Natural killer cell (primary cell): Measurements from ENCODE around the gene TNIK. TPM values are rescaled to one million over a fixed set of nuclear protein-coding genes. Genes with fewer than 3 reads are reported as not detected.
"Not testable (repeated sequence)": the region's sequence is repeated elsewhere in the genome, so short reads cannot be mapped to it uniquely, and the experiment has no call there.

Experiments used
- ATAC-seq, 3 donors: fragments of 150-1000 bp in 2 of 3; fragments of 200-7000 bp in 1 of 3; cut with Tn5 transposase; 1 replicate in 1 of 3; 2 replicates in 2 of 3; pipeline ENCODE4 v1.10.0; 2021; ENCODE audit warnings: mild to moderate bottlenecking in 2 of 3, moderate library complexity in 2 of 3
- DNase-seq, 2 donors: peaks; one replicate each; pipeline versions ENCODE4 v3.0.0 to v3.0.0-alpha.2; 2013 to 2021; ENCODE audit warnings: mixed read lengths in 1 of 2
- H3K27ac ChIP-seq: one replicate; pipeline ENCODE4 v1.5.1; 2013; ENCODE audit warnings: mild to moderate bottlenecking, low read length
- H3K27me3 ChIP-seq: one replicate; pipeline ENCODE4 v1.6.1; 2013; ENCODE audit warnings: low read length; ENCODE audit not compliant: control insufficient read depth, insufficient read depth
- H3K36me3 ChIP-seq: one replicate; pipeline ENCODE4 v1.6.1; 2013; ENCODE audit warnings: low read length; ENCODE audit not compliant: control insufficient read depth, insufficient read depth
- H3K4me1 ChIP-seq: one replicate; pipeline ENCODE4 v1.6.1; 2013; ENCODE audit warnings: low read length; ENCODE audit not compliant: control insufficient read depth, insufficient read depth
- H3K4me3 ChIP-seq: one replicate; pipeline ENCODE4 v1.5.1; 2013; ENCODE audit warnings: low read length
- H3K9me3 ChIP-seq: one replicate; pipeline ENCODE4 v1.6.1; 2013; ENCODE audit warnings: low read length; ENCODE audit not compliant: control insufficient read depth, insufficient read depth
- H3K27ac Mint-ChIP-seq, 2 donors: one replicate each; pipeline ENCODE4 v1.8.0; 2022; ENCODE audit warnings: mild to moderate bottlenecking in 2 of 2, mixed read lengths in 2 of 2, moderate library complexity in 1 of 2
- H3K27me3 Mint-ChIP-seq, 2 donors: one replicate each; pipeline ENCODE4 v1.8.0; 2022; ENCODE audit warnings: low read depth in 2 of 2, mixed read lengths in 2 of 2
- H3K36me3 Mint-ChIP-seq: one replicate; pipeline ENCODE4 v1.8.0; 2022; ENCODE audit warnings: mixed read lengths
- H3K4me1 Mint-ChIP-seq, 2 donors: one replicate each; pipeline ENCODE4 v1.8.0; 2022; ENCODE audit warnings: mixed read lengths in 2 of 2
- H3K4me3 Mint-ChIP-seq: one replicate; pipeline ENCODE4 v1.8.0; 2022; ENCODE audit warnings: mild to moderate bottlenecking, moderate library complexity, mixed read lengths
- H3K9me3 Mint-ChIP-seq, 2 donors: one replicate each; pipeline ENCODE4 v1.8.0; 2022; ENCODE audit warnings: mixed read lengths in 2 of 2
- WGBS: methylation state at CpG from one replicate; pipeline ENCODE4 v1.1.7; 2013; ENCODE audit warnings: missing lambda C conversion rate; ENCODE audit not compliant: insufficient coverage; 5-methylcytosine and 5-hydroxymethylcytosine counted together
- intact Hi-C: fragments of 100-400 bp; cut with micrococcal nuclease; formaldehyde crosslinking; loops from one replicate; pipeline ENCODE4 v1.14.2; 2022
- total RNA-seq, 4 donors: library from RNA; stranded (reverse); fragments of 120-200 nt in 1 of 4; gene quantifications; one replicate each; pipeline versions ENCODE4 v1.2.3 to v1.2.4, GENCODE V29; 2013 to 2022
- TF ChIP-seq, protein P1 (sequence below): fragments of 200-600 bp; IDR thresholded peaks from one replicate; pipeline ENCODE4 v1.8.0; 2022; ENCODE audit warnings: antibody characterized with exemption

The TNIK gene
- total RNA-seq, 3 donors from 2014 or later (not counting 1 experiment from before 2014, with no cell fraction given): 93.7 to 122 (median 119) TPM

DNA sequence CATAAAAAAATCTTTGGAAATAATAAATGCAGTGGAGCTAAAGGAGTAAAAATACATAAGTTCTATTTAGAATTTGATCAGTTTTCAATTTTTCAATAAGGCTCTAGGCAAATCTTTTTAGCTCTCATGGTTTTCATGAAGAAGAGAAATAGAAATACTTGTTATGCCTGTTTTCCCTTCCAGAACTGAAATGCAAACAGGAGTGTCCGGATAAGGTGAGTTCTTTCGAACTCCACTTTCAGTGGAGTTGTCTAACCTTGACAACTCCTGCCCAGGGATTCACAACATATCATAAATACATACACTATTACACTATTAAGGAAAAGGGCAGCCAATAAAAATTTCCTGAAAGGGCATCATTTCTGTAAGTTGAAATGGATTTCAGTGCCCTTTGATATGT is 217.3 kb downstream of the TNIK start:
- Histone ChIP-seq H3K9me3 (no peaks in the 10 kb centered on the region), H3K27me3 (no peaks in the 10 kb centered on the region), H3K27ac (no peak overlapping the region), H3K4me1 (peaks cover 9% of the 10 kb centered on the region), H3K4me3 (no peak overlapping the region), H3K36me3 (no peaks in the 10 kb centered on the region)
- H3K4me3 Mint-ChIP-seq: no peak overlapping the region
- no peak overlapping the region for H3K27ac Mint-ChIP-seq
- TF ChIP-seq, protein P1, sequence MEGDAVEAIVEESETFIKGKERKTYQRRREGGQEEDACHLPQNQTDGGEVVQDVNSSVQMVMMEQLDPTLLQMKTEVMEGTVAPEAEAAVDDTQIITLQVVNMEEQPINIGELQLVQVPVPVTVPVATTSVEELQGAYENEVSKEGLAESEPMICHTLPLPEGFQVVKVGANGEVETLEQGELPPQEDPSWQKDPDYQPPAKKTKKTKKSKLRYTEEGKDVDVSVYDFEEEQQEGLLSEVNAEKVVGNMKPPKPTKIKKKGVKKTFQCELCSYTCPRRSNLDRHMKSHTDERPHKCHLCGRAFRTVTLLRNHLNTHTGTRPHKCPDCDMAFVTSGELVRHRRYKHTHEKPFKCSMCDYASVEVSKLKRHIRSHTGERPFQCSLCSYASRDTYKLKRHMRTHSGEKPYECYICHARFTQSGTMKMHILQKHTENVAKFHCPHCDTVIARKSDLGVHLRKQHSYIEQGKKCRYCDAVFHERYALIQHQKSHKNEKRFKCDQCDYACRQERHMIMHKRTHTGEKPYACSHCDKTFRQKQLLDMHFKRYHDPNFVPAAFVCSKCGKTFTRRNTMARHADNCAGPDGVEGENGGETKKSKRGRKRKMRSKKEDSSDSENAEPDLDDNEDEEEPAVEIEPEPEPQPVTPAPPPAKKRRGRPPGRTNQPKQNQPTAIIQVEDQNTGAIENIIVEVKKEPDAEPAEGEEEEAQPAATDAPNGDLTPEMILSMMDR: no peak
- no peaks in the 10 kb centered on the region for H3K9me3 Mint-ChIP-seq
- WGBS: 100% methylated on average over 2 of the region's 2 CpGs
- H3K4me1 Mint-ChIP-seq: peaks cover 17 to 21% of the 10 kb centered on the region in 2 donors
- no peak for ATAC-seq
- no peaks in the 10 kb centered on the region for H3K36me3 Mint-ChIP-seq
- H3K27me3 Mint-ChIP-seq: no peaks in the 10 kb centered on the region
- DNase-seq: no peak
- intact Hi-C loops: no loop called here

DNA sequence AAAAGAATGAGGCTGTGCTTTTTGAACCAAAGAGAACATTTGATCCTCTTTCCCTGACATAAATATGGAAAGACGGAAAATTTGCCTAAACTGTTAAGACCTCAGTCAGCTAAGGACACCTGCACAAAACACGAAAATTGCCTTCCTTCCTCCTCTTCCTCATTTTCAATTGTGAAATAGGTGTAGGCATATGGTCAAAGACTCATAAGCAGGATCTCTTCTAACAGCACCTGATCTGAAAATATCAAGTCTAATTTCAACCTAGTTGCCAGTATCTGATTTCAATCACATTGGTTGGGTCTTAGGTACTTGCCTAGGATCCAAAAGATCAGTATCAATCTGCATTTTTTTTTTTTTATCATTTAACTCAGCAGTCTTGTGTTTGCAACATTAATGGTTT is 218.0 kb downstream of the TNIK start:
- Mint-ChIP-seq H3K27ac (peak overlapping the region in 1 of 2 donors; percentile 24), H3K36me3 (no peaks in the 10 kb centered on the region), H3K27me3 (no peaks in the 10 kb centered on the region), H3K4me1 (peaks cover 17 to 21% of the 10 kb centered on the region in 2 donors), H3K4me3 (no peak overlapping the region), H3K9me3 (no peaks in the 10 kb centered on the region)
- intact Hi-C loops: no loop called here
- no peaks in the 10 kb centered on the region for H3K27me3 ChIP-seq
- H3K4me1 ChIP-seq: peaks cover 3% of the 10 kb centered on the region
- H3K4me3 ChIP-seq: no peak overlapping the region
- no peaks in the 10 kb centered on the region for H3K9me3 ChIP-seq
- no peak overlapping the region for H3K27ac ChIP-seq
- TF ChIP-seq, protein P1: no peak
- ATAC-seq (no peak), DNase-seq (no peak)
- 100% methylated on average over 1 of the region's 2 CpGs for WGBS
- H3K36me3 ChIP-seq: no peaks in the 10 kb centered on the region

DNA sequence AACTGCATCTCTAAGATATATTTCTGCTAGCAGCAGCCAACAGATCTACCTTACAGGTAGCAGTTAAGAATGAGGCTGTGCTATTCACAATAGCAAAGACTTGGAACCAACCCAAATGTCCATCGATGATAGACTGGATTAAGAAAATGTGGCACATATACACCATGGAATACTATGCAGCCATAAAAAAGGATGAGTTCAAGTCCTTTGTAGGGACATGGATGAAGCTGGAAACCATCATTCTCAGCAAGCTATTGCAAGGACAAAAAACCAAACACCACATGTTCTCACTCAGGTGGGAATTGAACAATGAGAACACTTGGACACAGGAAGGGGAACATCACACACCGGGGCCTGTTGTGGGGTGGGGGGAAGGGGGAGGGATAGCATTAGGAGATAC is 218.6 kb downstream of the TNIK start:
- ATAC-seq, H3K4me1 ChIP-seq, H3K27me3 ChIP-seq, H3K9me3 ChIP-seq, intact Hi-C loops, H3K27ac Mint-ChIP-seq, H3K9me3 Mint-ChIP-seq, H3K4me3 Mint-ChIP-seq, H3K27ac ChIP-seq, H3K27me3 Mint-ChIP-seq, H3K36me3 ChIP-seq, H3K36me3 Mint-ChIP-seq, H3K4me3 ChIP-seq, DNase-seq: not testable (repeated sequence)
- WGBS: no CpG with 5 or more reads among the region's 2 CpGs
- peaks cover 18 to 23% of the 10 kb centered on the region in 2 donors for H3K4me1 Mint-ChIP-seq

DNA sequence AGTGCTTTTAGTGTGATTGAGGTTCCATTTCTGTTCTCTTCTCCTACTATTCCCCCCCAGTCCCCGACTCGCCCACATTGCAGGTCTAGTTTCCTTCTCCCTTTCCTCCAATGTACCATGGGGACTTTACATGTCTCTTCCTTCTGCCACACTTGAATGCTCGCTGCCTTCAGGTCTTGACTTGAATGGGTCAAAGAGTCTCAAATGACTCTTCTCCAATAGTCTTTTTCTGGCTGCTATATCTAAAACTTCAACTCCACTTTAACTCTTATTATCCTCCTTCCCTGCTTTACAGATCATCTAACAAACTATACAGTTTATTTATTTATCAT is 219.7 kb downstream of the TNIK start:
- Histone ChIP-seq H3K27me3 (no peaks in the 10 kb centered on the region), H3K36me3 (no peaks in the 10 kb centered on the region), H3K4me3 (no peak overlapping the region), H3K4me1 (no peaks in the 10 kb centered on the region), H3K27ac (no peak overlapping the region), H3K9me3 (no peaks in the 10 kb centered on the region)
- Mint-ChIP-seq H3K27ac (peak overlapping the region; percentile 2 to 40), H3K27me3 (no peaks in the 10 kb centered on the region), H3K9me3 (no peaks in the 10 kb centered on the region), H3K4me3 (no peak overlapping the region), H3K36me3 (no peaks in the 10 kb centered on the region), H3K4me1 (peaks cover 29 to 35% of the 10 kb centered on the region in 2 donors)
- no peak for ATAC-seq
- DNase-seq: no peak
- intact Hi-C loops: no loop called here
- WGBS: 85% methylated on average over 3 of the region's 3 CpGs
- TF ChIP-seq, protein P1: no peak
